Islet precursor cell (in vitro differentiated cells): ENCODE data around the gene TARBP1.
A peak's percentile ranks its signal among the peaks of the same experiment; 100 is the strongest.
"Not testable (repeated sequence)": the region's sequence is repeated elsewhere in the genome, so short reads cannot be mapped to it uniquely, and the experiment has no call there.

Experiments
- DNase-seq: peaks from one replicate; pipeline ENCODE4 v3.0.0-alpha.2; 2018

The TARBP1 gene

GRCh38 chr1:234478481-234479309 lies at the start of gene TARBP1:
Gene TARBP1, minus strand, starts transcription at chr1:234479179. Its CDS starts 76 bp downstream, at chr1:234479103.
- DNase-seq: peak; percentile 87

- peak; percentile 41 for DNase-seq
Observed at GRCh38 chr1:234528074-234528865, 49.3 kb upstream of the TARBP1 start.

- DNase-seq: peak; percentile 11
Observed at GRCh38 chr1:234527346-234527745, 48.4 kb upstream of the TARBP1 start.

GRCh38 chr1:234526922-234527321 lies 47.9 kb upstream of the TARBP1 start:
- DNase-seq: no peak

- DNase-seq: peak; percentile 12
Observed at GRCh38 chr1:234525099-234525799, 46.3 kb upstream of the TARBP1 start.

- DNase-seq: peak; percentile 38
Observed at GRCh38 chr1:234521836-234522235, 42.9 kb upstream of the TARBP1 start.

GRCh38 chr1:234520908-234521817 lies 42.2 kb upstream of the TARBP1 start:
- no peak for DNase-seq

GRCh38 chr1:234519506-234519905 lies 40.5 kb upstream of the TARBP1 start:
- DNase-seq: no peak

GRCh38 chr1:234518876-234519275 lies 39.9 kb upstream of the TARBP1 start:
- peak; percentile 19 for DNase-seq

GRCh38 chr1:234518086-234518485 lies 39.1 kb upstream of the TARBP1 start:
- not testable (repeated sequence) for DNase-seq

- DNase-seq: peak; percentile 17
Observed at GRCh38 chr1:234517110-234517802, 38.3 kb upstream of the TARBP1 start.

- DNase-seq: no peak
Observed at GRCh38 chr1:234515821-234516241, 36.9 kb upstream of the TARBP1 start.

GRCh38 chr1:234515411-234515810 lies 36.4 kb upstream of the TARBP1 start:
- DNase-seq: peak; percentile 71

GRCh38 chr1:234512451-234512861 lies 33.5 kb upstream of the TARBP1 start:
- DNase-seq: no peak

GRCh38 chr1:234509457-234510328 lies 30.7 kb upstream of the TARBP1 start:
- DNase-seq: no peak

GRCh38 chr1:234507626-234508387 lies 28.8 kb upstream of the TARBP1 start:
- DNase-seq: no peak

GRCh38 chr1:234507089-234507488 lies 28.1 kb upstream of the TARBP1 start:
- no peak for DNase-seq

GRCh38 chr1:234505769-234506102 lies 26.8 kb upstream of the TARBP1 start:
- no peak for DNase-seq

GRCh38 chr1:234504969-234505768 lies 26.2 kb upstream of the TARBP1 start:
- peak; percentile 37 for DNase-seq
